NCI-H2029 treated with DMSO at 0.1 percent for 48 hours (cell line): Measurements from ENCODE around the gene OSBP.

Experiments
- DNase-seq: peaks from one replicate; lab custom pipeline; 2025; lab: John Stamatoyannopoulos, UW

OSBP gene

GRCh38 chr11:59602432-59602831 is 13.1 kb downstream of the OSBP start:
- DNase-seq, result no peak

- no peak for DNase-seq
These were observed 13.8 kb downstream of the OSBP start for GRCh38 chr11:59601788-59602187.

- DNase-seq, result no peak
These were observed 14.9 kb downstream of the OSBP start for GRCh38 chr11:59600636-59601035.

DNA sequence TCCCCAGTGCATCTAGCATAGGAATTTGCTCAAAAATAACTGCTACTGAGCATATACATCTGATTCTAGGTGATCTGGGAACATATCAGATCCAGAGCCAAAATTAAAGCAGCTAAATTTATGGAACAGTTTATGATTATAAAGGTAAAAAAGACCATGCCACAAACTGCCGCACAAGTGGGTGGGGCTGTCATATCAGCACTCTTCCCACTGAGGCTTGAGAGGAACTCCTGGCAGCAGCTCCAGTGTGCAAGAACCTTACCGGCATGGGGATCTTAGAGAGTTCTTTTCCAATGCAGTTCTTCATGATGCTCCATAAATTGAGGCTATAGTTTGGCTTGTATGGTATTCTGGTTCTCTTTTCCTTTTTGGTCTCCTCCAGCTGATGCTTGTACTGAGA is 15.3 kb downstream of the OSBP start:
- DNase-seq, result no peak

GRCh38 chr11:59598961-59599360 is 16.6 kb downstream of the OSBP start:
- no peak for DNase-seq

GRCh38 chr11:59584294-59584693 is 31.3 kb downstream of the OSBP start:
- no peak for DNase-seq

- DNase-seq, result no peak
These were observed 33.6 kb downstream of the OSBP start for GRCh38 chr11:59582006-59582405.

DNA sequence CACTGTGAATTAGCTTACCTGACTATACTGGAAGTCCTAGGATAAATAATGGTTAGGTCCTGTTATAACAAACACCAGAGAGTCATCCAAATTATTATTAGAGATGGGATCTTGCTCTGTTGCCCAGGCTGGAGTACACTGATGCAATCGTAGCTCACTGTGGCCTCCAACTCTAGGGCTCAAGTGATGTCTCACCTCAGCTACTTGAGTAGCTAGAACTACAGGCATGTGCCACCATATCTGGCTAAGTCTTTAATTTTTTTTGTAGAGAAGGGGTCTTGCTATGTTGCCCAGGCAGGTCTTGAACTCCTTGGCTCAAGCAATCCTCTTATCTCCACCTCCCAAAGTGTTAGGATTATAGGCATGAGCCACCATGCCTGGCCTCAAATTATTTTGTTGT is 37.2 kb downstream of the OSBP start:
- no peak for DNase-seq

DNA sequence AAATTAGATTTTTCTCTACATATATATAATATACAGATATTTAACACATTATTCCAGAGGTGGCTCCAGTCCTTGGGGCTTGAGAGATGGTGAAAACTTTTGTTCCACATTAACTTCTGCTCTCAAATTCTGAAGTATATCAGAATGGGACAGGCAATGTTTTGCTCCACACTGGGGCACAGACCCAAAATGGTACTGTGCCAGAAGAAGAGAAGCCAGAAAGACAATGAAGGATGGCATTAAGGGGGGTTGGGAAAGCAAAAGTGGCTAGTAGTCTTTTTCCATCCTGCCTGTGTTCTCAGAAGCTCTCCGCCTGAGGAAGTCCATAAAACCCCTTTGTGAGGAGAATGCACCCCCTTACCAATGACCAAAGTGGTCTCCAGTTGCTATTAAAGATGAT is 40.1 kb downstream of the OSBP start:
- DNase-seq, result no peak

DNA sequence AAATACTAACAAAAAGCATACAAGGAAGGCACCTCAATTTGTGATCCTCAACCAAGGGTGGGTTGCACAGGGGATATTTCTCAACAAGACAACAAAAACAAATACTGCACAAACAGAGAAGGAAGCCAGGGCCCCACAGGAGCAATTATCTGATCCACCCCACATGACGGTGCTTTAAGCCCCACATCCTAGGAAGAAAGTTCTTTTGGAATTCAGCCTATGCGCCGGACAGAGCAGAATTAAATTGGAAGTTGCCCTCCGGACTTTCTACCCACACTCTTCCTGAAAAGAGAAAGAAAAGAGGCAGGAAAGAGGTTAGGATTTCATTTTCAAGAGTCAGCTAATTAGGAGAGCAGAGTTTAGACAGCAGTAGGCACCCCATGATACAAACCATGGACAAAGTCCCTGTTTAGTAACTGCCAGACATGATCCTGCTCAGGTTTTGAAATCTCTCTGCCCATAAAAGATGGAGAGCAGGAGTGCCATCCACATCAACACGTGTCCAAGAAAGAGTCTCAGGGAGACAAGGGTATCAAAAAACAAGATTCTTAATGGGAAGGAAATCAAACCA is 40.6 kb downstream of the OSBP start:
- no peak for DNase-seq

- no peak for DNase-seq
These were observed 41.1 kb downstream of the OSBP start for GRCh38 chr11:59574467-59574866.

DNA sequence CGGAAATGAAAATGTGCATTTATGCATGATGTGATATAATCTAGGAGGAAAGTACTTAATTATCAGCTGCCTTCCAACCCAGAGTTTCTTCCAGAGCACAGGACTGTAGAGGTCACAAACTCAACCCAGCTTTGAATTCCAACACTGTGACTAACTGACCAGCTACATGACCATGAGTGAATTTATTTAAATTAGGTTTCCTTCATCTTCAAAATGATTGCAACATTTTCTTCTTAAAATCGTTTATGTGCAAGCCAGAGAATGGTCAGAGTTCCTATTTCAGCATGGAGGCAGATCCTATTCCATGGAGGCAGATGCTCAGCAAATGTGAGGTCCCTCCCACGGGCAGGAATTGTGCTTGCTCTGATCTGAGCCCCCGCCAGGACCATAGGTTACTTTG is 42.4 kb downstream of the OSBP start:
- no peak for DNase-seq

- DNase-seq, result no peak
These were observed 43.5 kb downstream of the OSBP start for GRCh38 chr11:59572091-59572490.

DNA sequence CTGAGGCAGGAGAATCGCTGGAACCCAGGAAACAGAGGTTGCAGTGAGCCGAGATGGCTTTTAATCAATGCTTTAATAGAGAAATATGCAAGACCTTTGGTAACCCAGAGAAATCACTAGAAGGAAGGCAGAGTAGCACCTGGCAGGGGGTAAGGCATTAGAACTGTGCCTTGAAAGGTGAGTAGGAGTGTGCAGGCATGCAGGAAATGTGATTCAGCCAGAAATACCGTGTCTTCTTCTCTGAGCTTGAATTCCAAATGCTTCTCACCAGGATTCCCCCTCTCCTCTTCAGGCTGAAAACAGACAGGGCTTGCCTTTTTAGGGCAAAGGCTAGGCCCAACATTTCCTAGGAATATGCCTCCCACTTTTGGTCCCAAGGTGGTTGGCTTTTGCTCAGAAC is 53.3 kb downstream of the OSBP start:
- no peak for DNase-seq

GRCh38 chr11:59560702-59561473 is 54.7 kb downstream of the OSBP start:
- peak; percentile 57 for DNase-seq

DNA sequence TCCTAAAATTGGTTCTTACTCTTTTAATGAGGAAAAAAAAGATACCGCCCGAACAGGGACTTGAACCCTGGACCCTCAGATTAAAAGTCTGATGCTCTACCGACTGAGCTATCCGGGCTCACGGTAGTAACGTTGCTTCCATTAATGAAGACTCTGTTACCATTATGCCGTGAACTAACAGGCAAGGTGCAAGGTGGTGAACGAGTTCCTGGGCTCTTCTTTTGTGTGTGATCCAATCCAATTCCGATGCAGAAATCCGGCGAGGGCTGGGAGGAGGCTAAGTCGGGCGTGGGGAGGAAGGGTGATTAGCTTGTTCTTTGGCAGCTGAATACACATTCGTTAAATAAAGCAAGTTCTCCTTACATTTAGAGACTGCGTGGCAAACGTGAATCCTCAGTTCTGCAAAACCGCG is 55.3 kb downstream of the OSBP start:
- DNase-seq, result peak; percentile 62

- DNase-seq, result no peak
These were observed 55.7 kb downstream of the OSBP start for GRCh38 chr11:59559886-59560285.

DNA sequence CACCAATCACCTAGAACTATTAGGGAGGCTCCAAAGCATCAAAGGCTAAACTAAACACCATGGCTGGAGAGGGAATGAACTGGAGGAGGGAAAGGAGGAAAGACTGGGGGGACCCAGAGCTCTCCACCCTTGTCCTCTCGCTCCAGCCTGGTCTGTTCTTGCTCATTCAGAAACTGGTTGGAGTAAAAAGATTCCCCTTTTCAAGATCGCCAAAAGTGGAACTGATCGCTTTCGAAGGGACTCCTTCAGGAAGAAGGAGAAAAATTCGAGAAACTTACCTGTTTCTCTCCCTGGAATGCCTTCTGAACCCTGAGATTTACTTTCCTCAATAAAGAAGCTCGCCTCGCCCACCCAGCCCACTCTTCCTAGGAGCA is 57.3 kb downstream of the OSBP start:
- DNase-seq, result no peak

DNA sequence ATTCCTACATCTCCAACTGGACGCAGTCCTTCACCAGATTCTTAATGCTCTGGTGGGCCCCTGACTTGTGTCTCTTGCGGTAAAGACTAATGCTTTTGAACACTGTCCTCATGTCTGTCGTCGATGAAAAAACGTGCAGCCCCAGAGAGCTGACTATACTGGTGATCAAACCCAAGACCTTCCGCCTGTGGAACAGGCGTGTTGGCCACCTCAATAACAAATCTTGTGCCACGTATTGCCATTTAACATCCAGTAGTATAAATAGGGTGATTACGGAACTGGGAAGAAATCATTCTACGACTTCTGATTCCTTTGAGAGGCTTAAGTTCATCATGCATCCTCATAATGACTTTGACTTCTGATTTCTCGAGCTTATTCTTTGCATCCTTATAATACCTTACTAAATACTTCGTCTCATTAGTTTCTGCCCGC is 58.6 kb downstream of the OSBP start:
- no peak for DNase-seq

GRCh38 chr11:59556115-59556916 is 59.3 kb downstream of the OSBP start:
- DNase-seq, result peak; percentile 66

GRCh38 chr11:59555601-59556114 is 59.9 kb downstream of the OSBP start:
- DNase-seq, result no peak

- DNase-seq, result no peak
These were observed 62.3 kb downstream of the OSBP start for GRCh38 chr11:59553323-59553722.

- DNase-seq, result no peak
These were observed 62.7 kb downstream of the OSBP start for GRCh38 chr11:59552844-59553243.
